ENCODE measurements around the gene GALNT17. TPM values are rescaled to one million over a fixed set of nuclear protein-coding genes. Genes with fewer than 3 reads are reported as not detected.

Gene GALNT17
- total RNA-seq, 1 donor from 2014 or later = 2.7 TPM

DNA sequence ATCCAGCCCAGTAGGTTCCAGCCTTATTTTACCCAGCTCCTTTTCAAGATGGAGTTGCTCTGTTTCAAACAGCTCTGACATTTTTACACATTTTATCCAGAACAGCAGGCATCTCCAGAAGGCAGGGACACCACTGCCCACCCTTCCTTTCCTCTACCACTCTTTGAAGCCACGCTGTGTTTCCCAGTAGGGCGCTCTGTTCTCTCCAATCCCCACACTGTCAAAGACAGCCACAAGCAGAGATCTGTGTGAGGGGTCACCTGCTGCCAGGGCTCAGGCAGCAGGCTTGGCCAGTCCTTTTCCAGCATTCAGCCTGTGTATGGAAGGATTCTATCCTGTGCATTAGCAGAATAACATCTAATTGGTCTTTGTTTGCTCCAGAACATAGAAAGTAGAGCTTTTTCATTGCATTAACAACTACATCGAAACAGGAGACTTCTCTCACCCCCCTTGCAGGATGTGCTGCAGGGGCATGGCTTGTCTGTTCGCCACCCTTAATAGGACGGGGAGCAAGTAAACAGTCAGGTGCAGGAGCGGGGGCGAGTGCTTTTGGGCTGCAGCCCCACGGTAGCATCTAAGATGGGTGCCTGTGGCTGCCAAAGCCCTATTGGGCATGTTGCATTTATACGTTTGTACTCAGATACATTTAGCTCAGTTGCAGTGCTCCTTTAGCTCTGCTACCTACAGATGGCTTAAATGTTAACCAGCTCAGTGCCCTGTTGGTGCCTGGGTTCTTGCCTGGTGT, 326.1 kb downstream of the GALNT17 start:
- Mint-ChIP-seq H3K27me3 (ENCODE audit: low read depth) (peaks cover 10% of the 10 kb centered on the region), H3K27ac (no peak overlapping the region), H3K36me3 (no peaks in the 10 kb centered on the region), H3K9me3 (peaks cover 8% of the 10 kb centered on the region), H3K4me1 (peaks cover 8% of the 10 kb centered on the region), H3K4me3 (no peak overlapping the region)
- TF ChIP-seq, protein P1, sequence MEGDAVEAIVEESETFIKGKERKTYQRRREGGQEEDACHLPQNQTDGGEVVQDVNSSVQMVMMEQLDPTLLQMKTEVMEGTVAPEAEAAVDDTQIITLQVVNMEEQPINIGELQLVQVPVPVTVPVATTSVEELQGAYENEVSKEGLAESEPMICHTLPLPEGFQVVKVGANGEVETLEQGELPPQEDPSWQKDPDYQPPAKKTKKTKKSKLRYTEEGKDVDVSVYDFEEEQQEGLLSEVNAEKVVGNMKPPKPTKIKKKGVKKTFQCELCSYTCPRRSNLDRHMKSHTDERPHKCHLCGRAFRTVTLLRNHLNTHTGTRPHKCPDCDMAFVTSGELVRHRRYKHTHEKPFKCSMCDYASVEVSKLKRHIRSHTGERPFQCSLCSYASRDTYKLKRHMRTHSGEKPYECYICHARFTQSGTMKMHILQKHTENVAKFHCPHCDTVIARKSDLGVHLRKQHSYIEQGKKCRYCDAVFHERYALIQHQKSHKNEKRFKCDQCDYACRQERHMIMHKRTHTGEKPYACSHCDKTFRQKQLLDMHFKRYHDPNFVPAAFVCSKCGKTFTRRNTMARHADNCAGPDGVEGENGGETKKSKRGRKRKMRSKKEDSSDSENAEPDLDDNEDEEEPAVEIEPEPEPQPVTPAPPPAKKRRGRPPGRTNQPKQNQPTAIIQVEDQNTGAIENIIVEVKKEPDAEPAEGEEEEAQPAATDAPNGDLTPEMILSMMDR (IDR thresholded peaks at IDR 0.05; ENCODE audit: unreplicated experiment) = no peak
- DNase-seq (ENCODE audit: low spot score in 2 of 2, unreplicated experiment in 2 of 2) = no peak

DNA sequence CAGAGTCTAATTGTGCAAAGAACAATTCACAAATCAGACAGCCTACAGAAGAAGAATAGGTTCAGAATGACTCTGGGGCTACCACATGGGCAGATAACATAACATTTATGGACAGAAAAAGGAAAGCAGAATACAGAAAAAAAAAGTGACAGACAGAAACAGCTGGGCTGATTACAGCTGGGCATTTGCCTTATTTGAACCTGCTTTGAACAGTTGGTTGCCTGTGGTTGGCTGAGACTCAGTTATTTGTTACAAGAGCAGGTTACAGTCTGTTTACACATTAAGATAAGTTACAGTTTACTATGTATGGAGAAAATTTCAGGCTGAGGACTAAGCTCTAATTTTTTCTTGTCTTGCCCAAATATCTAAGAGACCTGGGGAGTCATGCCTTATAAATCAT, 327.2 kb downstream of the GALNT17 start:
- Mint-ChIP-seq H3K4me3 (no peak overlapping the region), H3K36me3 (no peaks in the 10 kb centered on the region), H3K9me3 (peaks cover 5% of the 10 kb centered on the region), H3K27ac (no peak overlapping the region), H3K27me3 (ENCODE audit: low read depth) (peaks cover 10% of the 10 kb centered on the region), H3K4me1 (peaks cover 8% of the 10 kb centered on the region)
- DNase-seq (ENCODE audit: low spot score in 2 of 2, unreplicated experiment in 2 of 2) = no peak
- TF ChIP-seq, protein P1 (IDR thresholded peaks at IDR 0.05; ENCODE audit: unreplicated experiment) = no peak

DNA sequence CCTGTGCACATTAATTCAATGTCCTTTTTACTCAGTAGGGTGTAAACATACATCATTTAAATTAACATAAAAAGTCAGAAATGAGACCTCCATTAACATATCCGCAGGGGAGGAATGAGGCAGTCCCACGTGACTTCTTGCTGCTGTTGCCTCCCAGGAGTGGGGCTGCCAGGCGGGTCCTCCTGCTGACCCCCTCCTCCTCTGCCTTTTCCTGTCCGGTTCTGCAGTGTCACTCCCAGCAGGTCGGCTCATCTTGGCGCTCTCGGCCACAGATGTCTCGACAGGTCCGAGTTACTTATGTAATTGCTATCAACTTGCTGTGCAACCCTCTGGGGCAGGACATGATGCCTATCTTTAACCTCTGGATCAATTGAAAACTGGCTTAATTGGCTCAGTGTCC, 329.6 kb downstream of the GALNT17 start:
- no peak for DNase-seq (ENCODE audit: low spot score in 2 of 2, unreplicated experiment in 2 of 2)
- Mint-ChIP-seq H3K27me3 (ENCODE audit: low read depth) (peaks cover 10% of the 10 kb centered on the region), H3K9me3 (peaks cover 6% of the 10 kb centered on the region), H3K4me1 (peaks cover 8% of the 10 kb centered on the region), H3K36me3 (no peaks in the 10 kb centered on the region), H3K4me3 (no peak overlapping the region), H3K27ac (no peak overlapping the region)
- TF ChIP-seq, protein P1 (IDR thresholded peaks at IDR 0.05; ENCODE audit: unreplicated experiment) = no peak

DNA sequence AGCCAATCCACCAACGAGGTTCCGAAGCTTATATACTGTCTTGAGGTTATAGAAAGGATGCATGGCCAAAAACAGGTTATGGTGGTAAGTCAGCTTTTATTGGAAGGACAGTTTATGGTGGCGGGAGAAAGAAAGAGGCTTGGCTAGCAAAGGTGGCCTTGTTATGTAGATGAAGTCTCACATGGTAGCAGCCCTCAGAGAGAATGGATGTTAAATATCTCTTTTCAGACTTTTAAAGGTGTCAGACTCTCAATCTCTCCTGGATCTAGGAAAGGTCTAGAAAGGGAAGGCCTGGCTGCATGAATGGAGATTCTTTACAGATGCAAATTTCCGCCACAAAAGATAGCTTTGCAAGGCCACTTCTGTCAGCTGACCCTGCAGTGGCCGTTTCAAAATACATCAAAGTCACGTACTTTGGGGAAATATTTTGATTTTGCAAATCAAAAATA, 333.8 kb downstream of the GALNT17 start:
- Mint-ChIP-seq H3K36me3 (no peaks in the 10 kb centered on the region), H3K4me1 (no peaks in the 10 kb centered on the region), H3K4me3 (no peak overlapping the region), H3K27ac (no peak overlapping the region), H3K9me3 (peaks cover 10% of the 10 kb centered on the region), H3K27me3 (ENCODE audit: low read depth) (peaks cover 2% of the 10 kb centered on the region)
- TF ChIP-seq, protein P1 (IDR thresholded peaks at IDR 0.05; ENCODE audit: unreplicated experiment) = no peak
- no peak for DNase-seq (ENCODE audit: low spot score in 2 of 2, unreplicated experiment in 2 of 2)

DNA sequence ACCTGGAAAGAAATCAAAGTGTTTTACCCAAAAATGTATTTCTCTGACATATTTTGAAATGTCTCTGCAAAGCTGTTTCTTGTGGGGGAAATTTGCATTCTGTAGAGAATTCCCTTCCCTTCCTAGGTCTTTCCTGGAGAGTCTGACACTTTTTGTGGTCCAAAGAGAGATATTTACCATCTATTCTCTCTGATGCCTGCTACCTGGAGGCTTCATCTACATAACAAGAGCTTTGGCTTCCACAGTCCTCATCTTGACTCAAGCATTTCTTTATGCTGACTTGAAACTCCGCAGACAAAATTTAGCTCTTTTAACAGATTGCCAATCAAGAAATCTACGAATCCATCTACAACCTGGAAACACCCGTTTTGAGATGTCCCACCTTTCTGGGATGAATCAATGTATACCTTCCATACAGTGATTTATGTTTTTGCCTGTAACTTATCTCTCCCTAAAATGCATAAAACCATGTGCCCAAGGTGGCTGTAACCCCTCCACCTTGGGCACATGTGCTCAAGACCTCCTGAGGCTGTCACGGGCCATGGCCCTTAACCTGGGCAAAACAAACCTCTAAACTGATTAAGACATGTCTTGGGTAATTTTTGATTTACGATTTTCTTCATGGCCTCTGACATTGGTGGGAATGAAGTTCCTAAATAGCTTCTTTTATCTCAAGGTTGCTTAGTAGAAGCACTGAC, 334.7 kb downstream of the GALNT17 start:
- TF ChIP-seq, protein P1 (IDR thresholded peaks at IDR 0.05; ENCODE audit: unreplicated experiment) = no peak
- Mint-ChIP-seq H3K27me3 (ENCODE audit: low read depth) (peaks cover 2% of the 10 kb centered on the region), H3K4me1 (no peaks in the 10 kb centered on the region), H3K4me3 (no peak overlapping the region), H3K36me3 (no peaks in the 10 kb centered on the region), H3K27ac (no peak overlapping the region), H3K9me3 (peaks cover 10% of the 10 kb centered on the region)
- DNase-seq (ENCODE audit: low spot score in 2 of 2, unreplicated experiment in 2 of 2) = no peak
